Right atrium auricular region (tissue), 2 donors: Measurements from ENCODE around the gene PRRC2B. TPM values are rescaled to one million over a fixed set of nuclear protein-coding genes. Genes with fewer than 3 reads are reported as not detected.
A peak's percentile ranks its signal among the peaks of the same experiment; 100 is the strongest.

Experiments used
- DNase-seq: peaks from one replicate; pipeline ENCODE4 v3.0.0-alpha.2; 2019; ENCODE audit warnings: low spot score
- H3K27ac ChIP-seq, 2 donors: fragments of 200-600 bp; sonication (generic); 1 replicate in 1 of 2; 2 replicates in 1 of 2; pipeline ENCODE4 v1.5.1; 2016 to 2019
- H3K27me3 ChIP-seq, 2 donors: fragments of 200-600 bp; sonication (generic); one replicate each; pipeline versions ENCODE4 v1.5.1 to v1.6.0; 2017 to 2019
- H3K36me3 ChIP-seq: fragments of 200-600 bp; sonication (generic); one replicate; pipeline ENCODE4 v1.5.1; 2016
- H3K4me1 ChIP-seq, 2 donors: fragments of 200-600 bp; sonication (generic); one replicate each; pipeline versions ENCODE4 v1.5.1 to v1.6.0; 2017 to 2019
- H3K4me3 ChIP-seq, 2 donors: fragments of 200-600 bp; sonication (generic); 1 replicate in 1 of 2; 2 replicates in 1 of 2; pipeline ENCODE4 v1.5.1; 2017 to 2019; ENCODE audit warnings: mild to moderate bottlenecking in 1 of 2, moderate library complexity in 1 of 2
- H3K9me3 ChIP-seq, 2 donors: fragments of 200-600 bp; sonication (generic); one replicate each; pipeline ENCODE4 v1.5.1; 2019
- total RNA-seq, 2 donors: library from RNA; depleted of rRNA; stranded (reverse); fragments of >200 nt; gene quantifications; one replicate each; pipeline ENCODE4 v1.1.0, GENCODE V29; 2016
- TF ChIP-seq, protein P1 (sequence below), 2 donors: fragments of 200-600 bp; sonication (generic); IDR thresholded peaks; one replicate each; pipeline ENCODE4 v1.5.1; 2019; ENCODE audit warnings: antibody characterized with exemption in 2 of 2

The PRRC2B gene
- total RNA-seq, 2 donors from 2014 or later: 76.7 to 120 TPM

DNA sequence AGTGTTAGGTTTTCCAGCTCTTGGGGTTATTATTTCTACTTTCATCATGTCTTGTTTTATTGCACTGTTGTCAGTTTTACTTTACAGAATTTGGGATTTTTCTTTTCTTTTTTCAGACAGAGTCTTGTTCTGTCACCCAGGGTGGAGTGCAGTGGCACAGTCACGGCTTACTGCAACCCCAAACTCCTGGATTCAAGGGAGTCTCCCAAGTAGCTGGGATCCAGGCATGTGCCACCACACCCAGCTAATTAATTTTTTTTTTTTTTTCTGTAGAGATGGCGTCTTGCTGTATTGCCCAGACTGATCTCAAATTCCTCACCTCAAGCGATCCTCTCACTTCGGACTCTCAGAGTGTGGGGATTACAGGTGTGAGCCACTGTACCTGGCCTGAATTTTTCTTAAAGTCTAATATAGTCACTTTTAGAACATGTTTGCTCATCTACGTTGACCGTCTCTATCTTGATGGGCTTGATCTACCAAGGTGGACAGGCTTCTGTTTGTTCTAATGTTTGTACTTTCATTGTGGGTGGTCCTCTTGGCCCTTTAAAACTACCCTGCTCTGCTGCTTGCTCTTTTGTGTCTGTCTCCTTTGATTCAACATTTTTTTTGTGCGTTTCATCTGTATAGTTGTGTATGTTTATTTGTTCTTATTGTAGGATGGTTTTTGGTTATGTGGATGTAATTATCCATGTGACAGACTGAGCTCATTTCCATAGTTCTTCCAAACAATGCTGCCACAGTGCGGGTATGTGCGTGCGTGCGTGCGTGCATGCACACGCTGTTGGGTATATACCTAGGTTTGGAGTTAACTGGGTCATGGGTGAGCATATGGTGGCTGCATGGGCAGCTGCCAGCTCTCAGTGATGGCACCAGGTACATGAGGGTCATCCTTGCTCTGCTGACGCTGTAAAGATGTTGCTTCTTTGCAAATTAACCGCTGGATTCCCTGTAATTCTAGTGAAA, 18.1 kb downstream of the PRRC2B start:
- TF ChIP-seq, protein P1, sequence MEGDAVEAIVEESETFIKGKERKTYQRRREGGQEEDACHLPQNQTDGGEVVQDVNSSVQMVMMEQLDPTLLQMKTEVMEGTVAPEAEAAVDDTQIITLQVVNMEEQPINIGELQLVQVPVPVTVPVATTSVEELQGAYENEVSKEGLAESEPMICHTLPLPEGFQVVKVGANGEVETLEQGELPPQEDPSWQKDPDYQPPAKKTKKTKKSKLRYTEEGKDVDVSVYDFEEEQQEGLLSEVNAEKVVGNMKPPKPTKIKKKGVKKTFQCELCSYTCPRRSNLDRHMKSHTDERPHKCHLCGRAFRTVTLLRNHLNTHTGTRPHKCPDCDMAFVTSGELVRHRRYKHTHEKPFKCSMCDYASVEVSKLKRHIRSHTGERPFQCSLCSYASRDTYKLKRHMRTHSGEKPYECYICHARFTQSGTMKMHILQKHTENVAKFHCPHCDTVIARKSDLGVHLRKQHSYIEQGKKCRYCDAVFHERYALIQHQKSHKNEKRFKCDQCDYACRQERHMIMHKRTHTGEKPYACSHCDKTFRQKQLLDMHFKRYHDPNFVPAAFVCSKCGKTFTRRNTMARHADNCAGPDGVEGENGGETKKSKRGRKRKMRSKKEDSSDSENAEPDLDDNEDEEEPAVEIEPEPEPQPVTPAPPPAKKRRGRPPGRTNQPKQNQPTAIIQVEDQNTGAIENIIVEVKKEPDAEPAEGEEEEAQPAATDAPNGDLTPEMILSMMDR (IDR thresholded peaks at IDR 0.05): no peak
- DNase-seq: no peak
- H3K9me3 ChIP-seq: no peaks in the 10 kb centered on the region
- H3K36me3 ChIP-seq: no peaks in the 10 kb centered on the region
- no peaks in the 10 kb centered on the region for H3K27me3 ChIP-seq
- H3K4me1 ChIP-seq: peaks cover 0 to 91% of the 10 kb centered on the region in 2 donors
- H3K27ac ChIP-seq: peak overlapping the region in 1 of 2 donors; percentile 6
- H3K4me3 ChIP-seq: no peak overlapping the region

DNA sequence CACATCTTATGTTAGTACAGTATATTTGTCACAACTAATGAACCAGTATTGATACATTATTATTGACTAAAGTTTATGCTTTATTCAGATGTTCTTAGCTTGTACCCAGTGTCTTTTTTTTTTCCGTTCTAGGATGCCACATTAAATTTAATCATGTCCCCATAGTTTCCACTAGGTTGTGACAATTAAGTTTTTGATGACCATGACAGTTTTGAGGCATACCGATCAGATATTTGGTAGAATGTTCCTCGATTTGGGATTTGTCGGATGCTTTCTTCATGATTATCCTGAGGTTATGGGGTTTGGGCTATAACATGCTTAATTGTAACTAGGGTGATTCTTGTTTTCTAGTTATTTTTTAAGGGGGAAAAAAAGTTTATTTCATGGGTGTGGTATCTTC, 22.6 kb downstream of the PRRC2B start:
- no peak overlapping the region for H3K4me3 ChIP-seq
- H3K9me3 ChIP-seq: no peaks in the 10 kb centered on the region
- H3K27ac ChIP-seq: no peak overlapping the region
- no peak for DNase-seq
- no peaks in the 10 kb centered on the region for H3K36me3 ChIP-seq
- H3K27me3 ChIP-seq: no peaks in the 10 kb centered on the region
- H3K4me1 ChIP-seq: peaks cover 0 to 89% of the 10 kb centered on the region in 2 donors
- TF ChIP-seq, protein P1 (IDR thresholded peaks at IDR 0.05): no peak

DNA sequence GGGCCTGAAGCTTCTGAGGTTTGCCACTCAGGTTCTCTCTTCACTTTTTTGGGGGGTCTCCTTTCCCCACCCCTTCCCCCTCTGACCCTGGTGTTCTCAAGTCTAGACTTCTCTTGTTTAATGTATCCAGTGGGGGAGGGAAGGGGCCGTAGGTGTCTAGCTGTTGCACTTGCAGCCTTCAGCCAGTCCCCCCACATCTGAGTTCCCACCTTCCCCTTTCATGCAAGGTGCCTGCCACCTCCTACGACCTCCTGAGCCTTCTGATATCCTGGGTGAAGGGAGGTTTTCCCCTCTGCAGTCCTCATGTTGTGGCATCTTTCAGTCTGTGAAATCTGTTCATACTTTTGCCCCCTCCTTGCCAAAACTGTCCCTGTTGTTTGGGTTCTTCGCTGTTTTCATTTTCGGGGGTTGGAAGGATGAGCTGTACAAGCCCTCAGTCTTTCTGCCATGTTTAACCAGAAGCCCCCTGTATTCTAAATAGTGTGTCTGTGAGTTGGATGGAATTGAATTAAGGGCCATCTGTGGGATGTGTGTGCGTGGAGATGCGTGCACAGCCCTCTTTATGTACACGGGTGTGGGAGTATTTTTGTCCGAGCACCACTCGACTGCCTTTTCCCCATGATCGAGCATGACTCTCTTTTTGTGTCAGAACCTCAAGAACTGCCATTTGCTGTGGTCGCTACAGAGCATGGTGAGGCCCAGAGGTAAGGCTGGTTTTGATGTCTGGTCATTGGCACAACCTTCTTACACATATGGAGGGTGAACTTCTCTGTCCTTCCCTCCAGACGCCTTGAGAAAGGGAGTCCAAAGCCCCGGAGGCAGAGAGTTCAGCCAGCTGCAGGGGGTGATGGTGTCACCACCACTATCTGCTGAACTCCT, 23.6 kb downstream of the PRRC2B start:
- Histone ChIP-seq H3K36me3 (no peaks in the 10 kb centered on the region), H3K4me1 (peaks cover 0 to 89% of the 10 kb centered on the region in 2 donors), H3K27ac (peak overlapping the region; percentile 19 to 52), H3K27me3 (no peaks in the 10 kb centered on the region), H3K4me3 (no peak overlapping the region), H3K9me3 (no peaks in the 10 kb centered on the region)
- TF ChIP-seq, protein P1 (IDR thresholded peaks at IDR 0.05): no peak
- DNase-seq: no peak

DNA sequence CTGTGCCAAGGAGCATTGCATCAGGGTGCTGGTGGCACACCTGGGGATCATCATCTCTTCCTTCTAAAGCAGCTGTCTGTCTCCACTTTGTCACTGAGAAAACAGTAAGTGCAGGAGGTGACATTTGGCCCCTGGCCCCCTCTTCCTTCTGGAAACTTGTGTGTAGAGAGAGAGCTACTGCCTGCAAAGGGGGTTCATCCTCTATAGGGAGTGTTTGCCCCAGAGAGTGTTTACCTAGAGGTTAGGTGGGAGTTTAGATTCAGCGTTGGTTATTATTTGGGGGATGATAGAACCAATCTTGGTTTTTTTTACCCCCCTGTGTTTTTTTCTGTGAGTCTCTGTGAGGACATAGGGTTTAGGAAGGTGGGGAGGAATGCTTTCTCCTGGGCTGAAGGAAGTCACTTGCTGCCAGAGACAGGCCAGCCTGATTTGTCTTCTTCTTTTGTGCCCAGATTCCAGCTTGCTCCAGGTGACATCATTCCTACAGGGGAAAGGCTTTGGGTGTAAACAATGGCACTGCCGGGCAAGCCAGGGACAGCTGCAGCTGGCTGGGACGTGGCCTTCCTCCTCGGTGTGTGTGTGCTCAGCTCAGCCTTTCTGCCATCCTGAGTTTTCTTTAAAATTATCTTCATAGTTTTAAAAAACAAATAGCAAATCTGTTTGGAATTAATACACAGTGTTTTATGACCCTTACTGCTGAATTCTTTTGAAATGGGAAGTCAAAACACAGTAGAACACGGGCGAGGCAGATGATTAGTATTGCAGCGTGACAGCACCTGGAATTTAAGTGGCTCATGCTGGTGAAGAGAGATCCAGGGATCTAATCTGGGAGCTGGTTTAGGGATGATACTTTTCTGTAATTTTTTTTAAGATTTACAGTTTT, 24.5 kb downstream of the PRRC2B start:
- H3K4me1 ChIP-seq: peaks cover 0 to 93% of the 10 kb centered on the region in 2 donors
- no peak for DNase-seq
- no peaks in the 10 kb centered on the region for H3K36me3 ChIP-seq

More for the DNA sequence above, 24.5 kb downstream of the PRRC2B start:
- Histone ChIP-seq H3K27ac (peak overlapping the region; percentile 19 to 52), H3K4me3 (no peak overlapping the region), H3K27me3 (no peaks in the 10 kb centered on the region), H3K9me3 (no peaks in the 10 kb centered on the region)
- TF ChIP-seq, protein P1 (IDR thresholded peaks at IDR 0.05): no peak
